ENCODE measurements around the gene ERICH4. TPM values are rescaled to one million over a fixed set of nuclear protein-coding genes. Genes with fewer than 3 reads are reported as not detected.

The ERICH4 gene
- total and polyA plus RNA-seq, 9 of the 15 experiments (the other 6 are each of a cell fraction or from before 2014, with no cell fraction given): not detected

- no peaks in the 10 kb centered on the region for H4K20me1 ChIP-seq (replicated peaks; ENCODE audit: control insufficient read depth, insufficient read depth, low read length)
- H3K4me1 ChIP-seq (replicated peaks in 1 of 2; ENCODE audit: control insufficient read depth in 2 of 2, insufficient read depth in 2 of 2, low read length in 2 of 2): peaks cover under 1 to 15% of the 10 kb centered on the region in 2 experiments; a peak in 4 of 5 replicates
- POLR2A ChIA-PET: interaction anchor here (1.0 kb wide), 1 partner anchor 13 kb away, joined by 3 read pairs; no protein-coding TSS in a partner anchor
- ATAC-seq (no peak), DNase-seq (ENCODE audit: extremely low read depth in 1 of 4, low spot score in 3 of 4) (peak in 1 of 4 experiments; percentile 1), FAIRE-seq (no peak)
- intact Hi-C loops (cut with micrococcal nuclease) (loop anchor here (10.0 kb wide), 1 partner anchor 241 kb away; no protein-coding TSS in a partner anchor), in situ Hi-C loops (cut with MboI) (loop anchor here (5.0 kb wide), 1 partner anchor 127 kb away; no protein-coding TSS in a partner anchor)
- H2AFZ ChIP-seq (ENCODE audit: low read depth, low read length): no peak overlapping the region
- peaks cover 4% of the 10 kb centered on the region for H3K9me3 ChIP-seq (replicated peaks; ENCODE audit: control insufficient read depth, insufficient read depth, low read depth, low read length)
- no peaks in the 10 kb centered on the region for H3K9me1 ChIP-seq (ENCODE audit: control insufficient read depth, insufficient read depth, low read length)
- TF ChIP-seq MAFG (tag; conservative IDR thresholded peaks at IDR 0.05) (no peak), PYGO2 (tag; IDR thresholded peaks at IDR 0.05) (no peak), RFX7 (CRISPR knock-in tag; IDR thresholded peaks at IDR 0.05) (no peak), ZNF124 (CRISPR knock-in tag; IDR thresholded peaks at IDR 0.05) (no peak), TAF9B (IDR thresholded peaks at IDR 0.05; ENCODE audit: partially characterized antibody) (no peak), MED1 (CRISPR knock-in tag; IDR thresholded peaks at IDR 0.05; ENCODE audit: borderline replicate concordance) (no peak), SMARCA4 (IDR thresholded peaks at IDR 0.05) (no peak), PRMT5 (CRISPR knock-in tag; IDR thresholded peaks at IDR 0.05) (no peak), ZSCAN32 (CRISPR knock-in tag; IDR thresholded peaks at IDR 0.05) (no peak), TEAD2 (tag; IDR thresholded peaks at IDR 0.05) (no peak), NFE2 (IDR thresholded peaks at IDR 0.05; ENCODE audit: low read depth) (no peak), HEY1 (CRISPR knock-in tag; IDR thresholded peaks at IDR 0.05; ENCODE audit: borderline replicate concordance) (no peak), PCBP2 (IDR thresholded peaks at IDR 0.05; ENCODE audit: low read depth, low read length, poor library complexity, severe bottlenecking) (no peak), PTTG1 (tag; IDR thresholded peaks at IDR 0.05; ENCODE audit: low read depth) (no peak), ZNF146 (CRISPR knock-in tag; IDR thresholded peaks at IDR 0.05; ENCODE audit: unreplicated experiment) (no peak), HDAC1 (IDR thresholded peaks at IDR 0.05) (no peak)
- no peaks in the 10 kb centered on the region for H3K36me3 ChIP-seq (ENCODE audit: control insufficient read depth, insufficient read depth, low read length)
- no peak overlapping the region for H3K4me3 ChIP-seq
- H3K27ac ChIP-seq (ENCODE audit: extremely low read depth, low read depth, low read length): no peak overlapping the region
- H3K79me2 ChIP-seq (ENCODE audit: control insufficient read depth, insufficient read depth, low read length): no peaks in the 10 kb centered on the region
- H3K27me3 ChIP-seq (ENCODE audit: control insufficient read depth in 2 of 2, insufficient read depth in 2 of 2, low read length in 2 of 2): peaks cover 4 to 15% of the 10 kb centered on the region in 2 experiments; a peak in 4 of 5 replicates
- WGBS (ENCODE audit: insufficient coverage, low coverage, missing lambda C conversion rate): 15% methylated on average over 5 of the region's 5 CpGs
- CTCF ChIA-PET (ENCODE audit: low intra/inter-chr PET ratio): no interaction called here
- BruUV-seq (replicated peaks): no TSS peak
- no peak overlapping the region for H3K4me2 ChIP-seq (ENCODE audit: insufficient read depth, low read length)
- no peak overlapping the region for H3K9ac ChIP-seq (ENCODE audit: insufficient read depth in 1 of 2, low read depth in 2 of 2, low read length in 2 of 2)
Observed at GRCh38 chr19:41445575-41445974, 2.6 kb downstream of the ERICH4 start.
